Dedifferentiated amniotic fluid mesenchymal stem cell (primary cell): ENCODE measurements around the gene HOXA7.

Source experiments
- DNase-seq: peaks from one replicate; pipeline ENCODE4 v3.0.0-alpha.2; 2016; ENCODE audit errors: extremely low spot score

The HOXA7 gene

DNA sequence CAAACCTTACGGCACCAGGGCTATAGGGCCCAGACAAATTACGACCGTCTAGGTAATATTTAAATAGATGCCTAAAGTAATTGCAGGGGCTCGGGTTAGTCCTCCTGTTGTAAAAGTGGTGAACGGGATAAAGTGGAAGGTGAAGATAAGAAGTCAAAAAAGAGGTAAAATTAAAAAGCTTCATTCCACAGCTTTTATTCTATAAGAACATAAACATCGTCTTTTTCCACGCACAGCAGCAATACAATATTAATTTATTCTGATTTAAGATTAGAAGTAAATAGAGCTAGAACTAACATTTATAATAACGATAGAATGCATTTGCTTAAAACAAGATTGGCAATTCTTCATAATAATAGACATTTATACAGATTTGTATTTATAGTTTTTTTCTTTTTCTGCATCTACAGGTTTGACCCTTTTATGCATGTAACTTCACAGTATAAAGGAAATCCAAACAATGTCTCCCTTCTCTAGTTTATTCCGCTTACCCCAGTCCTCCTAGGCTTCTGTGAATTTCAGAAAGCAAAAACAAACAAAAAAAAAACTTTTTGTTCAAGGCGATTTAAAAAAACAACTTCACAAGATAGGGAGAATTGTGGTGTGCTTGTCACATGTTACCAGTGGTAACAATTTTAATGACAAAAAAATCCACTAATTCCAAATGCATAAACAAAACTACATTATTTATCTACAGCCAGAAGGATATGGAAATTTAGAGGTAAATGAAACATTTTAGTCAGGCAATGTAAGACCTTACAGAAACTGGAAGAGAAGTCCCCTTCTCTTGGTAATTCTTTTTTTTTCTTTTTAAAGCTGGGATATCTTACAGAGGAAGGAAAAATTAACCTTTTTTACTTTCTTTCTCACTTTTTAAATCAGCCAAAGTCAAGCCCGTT lies 14.2 kb upstream of the HOXA7 start:
- DNase-seq = no peak

DNA sequence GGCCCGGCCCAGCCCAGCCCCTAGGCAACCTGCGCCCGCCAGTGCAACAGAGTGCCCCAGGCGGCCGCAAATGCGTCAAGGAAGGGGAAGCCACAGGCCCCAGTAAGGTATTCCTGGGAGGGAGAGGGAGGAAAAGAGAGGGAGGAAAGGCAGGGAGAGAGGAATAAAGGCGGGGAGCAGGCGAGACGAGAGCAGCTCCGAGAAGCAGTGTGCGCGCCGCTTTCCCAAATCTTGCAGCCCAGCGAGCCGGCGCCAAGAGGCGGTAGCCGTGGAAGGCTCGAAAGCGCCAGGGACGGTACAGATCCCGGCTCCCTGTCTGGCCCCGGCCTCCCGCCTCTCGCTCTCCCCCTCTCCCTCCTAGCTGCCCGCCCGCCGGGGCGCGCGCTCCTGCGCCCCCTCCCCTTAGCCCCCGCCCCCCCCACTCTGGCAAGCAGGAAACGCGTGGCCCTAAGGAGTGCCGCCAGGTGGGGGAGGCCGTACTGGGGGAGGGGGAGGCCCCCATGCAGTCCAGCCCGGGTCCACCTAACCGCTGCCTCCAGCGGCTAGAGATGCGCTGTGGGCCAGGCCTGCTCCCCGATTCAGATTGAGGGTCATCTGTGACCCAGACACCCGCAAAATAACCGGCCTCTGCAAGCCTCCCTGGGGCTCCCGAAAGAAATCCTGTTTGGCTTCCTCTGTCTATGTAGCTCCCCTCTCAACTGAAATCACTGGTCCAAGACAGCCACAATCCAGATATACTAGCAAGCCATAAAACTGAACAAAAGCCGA lies 13.4 kb upstream of the HOXA7 start:
- DNase-seq = no peak

DNA sequence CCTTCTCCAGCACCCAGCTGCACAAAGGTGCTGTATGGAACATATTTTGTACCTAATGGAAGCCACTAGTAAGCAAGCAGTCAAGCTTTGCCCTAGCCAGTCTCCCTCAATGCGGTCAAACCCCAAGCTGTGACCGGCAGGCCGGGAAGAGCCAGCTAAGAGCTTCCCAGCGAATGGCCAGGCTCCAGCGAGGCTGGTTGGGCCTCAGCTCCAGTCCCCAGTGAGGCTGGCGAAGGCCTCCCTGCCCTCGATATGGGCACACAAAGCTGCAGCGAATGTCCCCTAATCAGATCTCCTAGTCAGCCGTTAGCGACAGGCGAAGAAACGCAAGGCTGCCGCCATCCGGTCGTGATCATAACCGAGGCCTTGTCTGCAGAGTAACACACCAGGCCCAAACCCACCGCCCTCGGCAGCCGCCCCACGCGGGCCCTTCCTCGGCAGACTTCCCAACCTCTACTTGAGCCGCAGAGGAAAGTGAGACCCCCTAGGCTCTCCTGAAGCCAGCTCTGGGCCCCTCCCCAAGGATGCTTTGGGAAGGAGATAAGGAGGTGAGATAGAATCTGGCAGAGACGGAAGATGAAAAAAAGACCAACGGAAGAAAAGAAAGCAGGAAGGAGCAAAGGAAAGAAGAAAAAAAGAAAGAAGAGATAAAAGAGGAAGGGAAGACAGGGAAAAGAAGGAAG lies 11.9 kb upstream of the HOXA7 start:
- no peak for DNase-seq

DNA sequence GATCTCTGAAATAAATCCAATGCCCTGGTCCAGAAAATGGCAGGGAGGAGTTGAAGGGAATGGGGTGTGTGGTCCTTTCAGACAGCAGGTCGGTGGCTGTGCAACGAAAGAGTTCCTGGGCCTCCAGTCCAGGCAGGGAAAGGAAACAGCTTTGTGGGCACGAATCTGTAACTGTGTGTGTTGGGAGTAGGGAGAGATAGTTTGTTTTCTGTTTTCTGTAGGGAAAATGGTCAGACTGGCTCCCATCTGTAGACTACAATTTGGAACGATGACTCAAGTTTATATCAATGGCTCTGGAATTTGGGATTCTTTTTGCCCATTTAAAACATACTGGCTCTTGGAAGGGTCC lies 11.4 kb upstream of the HOXA7 start:
- no peak for DNase-seq

DNA sequence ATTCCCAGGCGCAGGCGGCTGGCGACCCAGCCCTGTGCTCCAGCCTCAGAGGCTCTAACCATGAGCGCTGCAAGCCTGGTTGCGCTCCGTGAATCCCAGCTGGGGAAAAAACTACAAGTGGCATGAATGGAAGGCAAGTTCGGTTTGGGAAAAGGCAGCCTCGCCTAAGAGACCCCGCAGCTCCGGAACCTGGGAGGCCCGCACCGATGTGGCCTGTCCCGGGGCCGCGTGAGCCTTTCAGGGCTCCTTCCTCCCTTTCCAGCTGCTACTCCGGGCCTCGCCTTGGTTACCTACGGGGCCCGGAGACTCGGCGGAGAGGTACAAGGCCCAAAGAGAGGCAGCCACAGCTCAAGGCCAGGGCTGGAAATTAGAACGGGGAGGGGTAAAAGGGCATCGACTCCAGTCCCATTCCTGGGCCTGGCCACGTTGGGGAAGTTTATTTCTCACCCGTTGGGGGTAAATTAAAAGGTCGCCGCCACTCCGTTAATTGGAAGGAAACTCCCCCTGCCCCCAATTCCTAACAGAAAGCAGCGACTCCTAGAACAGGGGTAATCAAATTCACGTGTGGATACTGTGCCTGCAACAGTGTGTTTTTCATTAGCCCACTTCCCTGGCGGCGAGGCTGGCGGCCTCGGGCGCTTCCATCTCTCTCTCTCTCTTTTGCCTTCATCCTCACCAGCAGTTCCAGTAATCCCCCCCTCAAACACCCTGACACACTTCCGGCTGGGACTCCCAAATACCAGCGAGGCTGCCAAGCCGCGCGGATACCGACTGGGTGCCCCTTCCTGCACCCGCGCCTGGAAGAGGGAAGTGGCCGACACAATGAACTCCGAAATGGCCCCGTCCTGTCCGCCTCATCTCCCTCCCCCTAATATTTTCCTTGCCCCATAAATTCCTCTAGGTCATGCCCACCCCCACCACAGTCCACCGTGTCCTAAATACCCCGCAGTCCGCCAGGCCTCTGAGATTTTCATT lies 10.3 kb upstream of the HOXA7 start:
- no peak for DNase-seq

DNA sequence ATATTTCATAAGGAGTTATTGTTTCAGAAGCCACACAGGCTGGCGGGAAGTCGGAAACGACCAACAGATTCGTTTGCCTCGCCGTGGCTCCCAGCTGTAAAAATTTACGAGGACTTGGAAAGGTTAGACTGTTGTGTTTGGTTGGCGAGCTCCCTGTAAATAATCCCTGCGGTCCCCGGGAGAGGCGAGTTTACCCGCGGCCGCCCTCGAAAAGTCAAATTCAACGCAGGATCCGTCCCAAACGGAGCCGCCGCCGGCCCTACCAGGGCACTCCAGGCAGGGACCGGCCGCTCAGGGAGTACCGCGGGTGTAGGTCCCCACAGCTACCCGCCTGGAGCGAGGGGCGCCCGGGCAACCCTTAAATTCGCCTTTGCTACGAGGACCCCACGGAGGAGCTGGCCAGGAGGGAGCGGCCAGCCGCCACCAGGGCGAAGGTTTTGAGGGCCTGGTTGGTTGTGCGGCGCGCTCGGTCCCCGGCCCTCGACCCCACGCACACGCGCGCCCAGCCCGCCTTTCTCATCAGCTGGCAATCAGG lies 9.6 kb upstream of the HOXA7 start:
- DNase-seq = no peak

DNA sequence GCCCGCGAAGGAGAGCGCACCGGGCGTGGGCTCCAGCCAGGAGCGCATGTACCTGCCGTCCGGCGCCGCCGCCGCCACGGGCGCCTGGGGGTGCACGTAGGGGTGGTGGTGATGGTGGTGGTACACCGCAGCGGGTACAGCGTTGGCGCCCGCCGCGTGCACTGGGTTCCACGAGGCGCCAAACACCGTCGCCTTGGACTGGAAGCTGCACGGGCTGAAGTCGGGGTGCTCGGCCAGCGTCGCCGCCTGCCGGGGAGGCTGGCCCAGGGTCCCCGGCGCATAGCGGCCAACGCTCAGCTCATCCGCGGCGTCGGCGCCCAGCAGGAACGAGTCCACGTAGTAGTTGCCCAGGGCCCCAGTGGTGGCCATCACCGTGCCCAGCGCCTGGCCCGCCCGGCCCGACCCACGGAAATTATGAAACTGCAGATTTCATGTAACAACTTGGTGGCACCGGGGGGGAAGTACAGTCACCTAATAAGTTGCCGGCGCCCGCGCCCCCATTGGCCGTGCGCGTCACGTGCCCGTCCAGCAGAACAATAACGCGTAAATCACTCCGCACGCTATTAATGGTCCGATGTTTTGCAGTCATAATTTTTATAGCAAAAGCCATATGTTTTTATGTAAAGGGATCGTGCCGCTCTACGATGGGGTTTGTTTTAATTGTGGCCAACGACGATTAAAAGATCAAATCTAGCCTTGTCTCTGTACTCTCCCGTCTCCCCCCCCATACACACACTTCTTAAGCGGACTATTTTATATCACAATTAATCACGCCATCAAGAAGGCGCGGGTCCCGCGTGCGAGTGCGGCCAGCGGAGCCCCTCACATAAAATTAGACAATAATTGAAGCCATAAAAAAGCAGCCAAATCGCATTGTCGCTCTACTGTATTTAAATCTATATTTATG lies 8.9 kb upstream of the HOXA7 start, which contains the start of gene HOXA9:
TSS of gene HOXA9 (minus strand) at position 449 of the 907 bp plus-strand sequence. CDS start at position 369, 80 bp downstream.
- no peak for DNase-seq

DNA sequence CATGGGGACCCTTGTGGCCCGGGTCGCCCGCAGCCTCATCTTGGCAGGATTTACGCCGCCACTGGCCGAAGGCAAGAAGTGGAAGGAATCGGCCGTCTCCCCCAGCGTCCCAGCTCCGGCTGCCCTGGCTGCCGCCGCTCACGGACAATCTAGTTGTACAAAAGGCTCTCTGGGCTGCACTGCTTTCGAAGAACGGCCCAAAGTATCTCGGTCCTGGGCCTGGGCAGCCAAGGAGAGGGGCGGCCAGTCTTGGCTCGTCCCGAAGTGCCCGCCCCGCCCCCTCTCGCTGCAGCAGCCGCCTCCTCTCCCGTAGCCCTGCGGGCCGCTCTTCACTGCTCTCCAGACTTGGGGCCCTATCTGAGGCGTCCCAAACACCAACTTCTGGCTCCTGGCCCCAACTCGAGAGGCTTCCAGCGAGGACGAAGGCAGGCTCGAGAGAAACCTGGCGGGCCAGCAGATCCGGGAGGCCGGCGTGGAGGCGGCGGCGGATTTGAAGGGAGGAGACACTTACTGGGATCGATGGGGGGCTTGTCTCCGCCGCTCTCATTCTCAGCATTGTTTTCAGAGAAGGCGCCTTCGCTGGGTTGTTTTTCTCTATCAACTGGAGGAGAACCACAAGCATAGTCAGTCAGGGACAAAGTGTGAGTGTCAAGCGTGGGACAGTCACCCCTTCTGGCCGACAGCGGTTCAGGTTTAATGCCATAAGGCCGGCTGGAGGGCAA lies 8.1 kb upstream of the HOXA7 start:
- no peak for DNase-seq

DNA sequence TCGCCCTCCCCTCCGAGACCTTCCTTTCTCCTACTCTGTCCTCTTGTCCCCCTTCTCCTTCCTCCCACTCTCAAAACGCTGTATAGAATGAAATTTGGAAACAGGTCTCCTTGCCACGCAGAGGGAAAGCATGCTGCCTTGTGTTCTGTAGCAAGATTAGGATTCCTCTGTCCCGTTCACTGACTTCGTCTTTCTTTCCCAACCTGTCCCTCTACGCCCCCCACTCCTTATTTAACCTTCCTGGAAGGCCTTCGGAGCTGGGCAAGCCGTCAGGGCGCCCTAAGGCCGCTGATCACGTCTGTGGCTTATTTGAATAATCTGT lies 7.5 kb upstream of the HOXA7 start:
- DNase-seq = no peak

DNA sequence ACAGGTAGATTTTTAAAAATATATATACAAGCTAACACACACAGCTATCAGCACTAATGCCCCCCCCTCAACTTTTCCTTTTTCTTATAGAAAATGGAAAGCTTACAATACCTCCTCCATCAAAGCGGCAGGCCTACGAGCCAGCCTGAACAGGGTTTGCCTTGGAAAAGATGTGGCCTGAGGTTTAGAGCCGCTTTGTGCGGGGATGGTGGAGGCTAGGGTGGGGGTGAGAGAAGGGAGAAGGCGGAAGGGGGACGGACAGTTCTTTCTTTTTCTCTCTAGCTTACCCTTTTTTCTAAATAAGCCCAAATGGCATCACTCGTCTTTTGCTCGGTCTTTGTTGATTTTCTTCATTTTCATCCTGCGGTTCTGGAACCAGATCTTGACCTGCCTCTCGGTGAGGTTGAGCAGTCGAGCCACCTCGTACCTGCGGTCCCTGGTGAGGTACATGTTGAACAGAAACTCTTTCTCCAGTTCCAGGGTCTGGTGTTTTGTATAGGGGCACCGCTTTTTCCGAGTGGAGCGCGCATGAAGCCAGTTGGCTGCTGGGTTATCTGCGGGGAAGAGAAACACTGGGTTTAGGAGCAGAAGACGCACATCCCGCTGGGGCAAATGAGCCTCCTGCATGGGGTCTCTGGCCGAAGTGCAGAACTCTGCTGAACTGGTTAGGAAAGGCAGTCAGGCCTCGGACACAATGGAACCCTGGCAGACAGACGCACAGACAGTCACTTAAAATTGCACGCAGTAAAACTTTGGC lies 7.0 kb upstream of the HOXA7 start:
- DNase-seq = no peak

DNA sequence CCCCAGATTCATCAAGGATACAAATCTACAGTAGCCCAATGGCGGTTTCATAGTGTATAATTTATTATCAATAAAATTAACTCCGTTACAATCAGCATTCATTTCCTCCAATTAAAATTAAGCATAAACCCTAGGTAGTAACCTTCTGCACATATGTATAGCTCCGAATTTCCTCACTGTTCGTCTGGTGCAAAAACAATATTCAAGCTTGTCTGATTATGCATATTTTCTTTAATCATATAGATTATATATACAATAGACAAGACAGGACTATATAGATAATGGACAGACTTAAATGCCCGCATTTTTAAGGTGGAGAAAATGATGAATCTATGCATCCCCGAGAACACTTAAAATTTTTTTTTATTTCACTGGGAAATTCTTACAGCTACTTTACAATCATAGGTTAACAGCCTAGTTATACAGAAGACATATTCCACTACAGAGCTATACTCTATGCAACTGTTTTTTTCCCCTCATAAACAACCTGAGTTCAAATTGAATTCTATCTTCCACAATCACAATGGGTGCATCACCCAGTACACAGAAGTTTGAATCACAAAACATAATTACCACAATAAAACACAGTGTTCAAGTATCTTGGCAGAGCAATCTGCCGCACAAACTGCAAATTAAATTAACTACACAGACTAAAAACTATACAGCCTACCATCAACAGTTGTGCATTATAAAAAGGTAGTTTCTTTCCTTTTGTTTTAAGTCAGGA lies 6.2 kb upstream of the HOXA7 start:
- no peak for DNase-seq

DNA sequence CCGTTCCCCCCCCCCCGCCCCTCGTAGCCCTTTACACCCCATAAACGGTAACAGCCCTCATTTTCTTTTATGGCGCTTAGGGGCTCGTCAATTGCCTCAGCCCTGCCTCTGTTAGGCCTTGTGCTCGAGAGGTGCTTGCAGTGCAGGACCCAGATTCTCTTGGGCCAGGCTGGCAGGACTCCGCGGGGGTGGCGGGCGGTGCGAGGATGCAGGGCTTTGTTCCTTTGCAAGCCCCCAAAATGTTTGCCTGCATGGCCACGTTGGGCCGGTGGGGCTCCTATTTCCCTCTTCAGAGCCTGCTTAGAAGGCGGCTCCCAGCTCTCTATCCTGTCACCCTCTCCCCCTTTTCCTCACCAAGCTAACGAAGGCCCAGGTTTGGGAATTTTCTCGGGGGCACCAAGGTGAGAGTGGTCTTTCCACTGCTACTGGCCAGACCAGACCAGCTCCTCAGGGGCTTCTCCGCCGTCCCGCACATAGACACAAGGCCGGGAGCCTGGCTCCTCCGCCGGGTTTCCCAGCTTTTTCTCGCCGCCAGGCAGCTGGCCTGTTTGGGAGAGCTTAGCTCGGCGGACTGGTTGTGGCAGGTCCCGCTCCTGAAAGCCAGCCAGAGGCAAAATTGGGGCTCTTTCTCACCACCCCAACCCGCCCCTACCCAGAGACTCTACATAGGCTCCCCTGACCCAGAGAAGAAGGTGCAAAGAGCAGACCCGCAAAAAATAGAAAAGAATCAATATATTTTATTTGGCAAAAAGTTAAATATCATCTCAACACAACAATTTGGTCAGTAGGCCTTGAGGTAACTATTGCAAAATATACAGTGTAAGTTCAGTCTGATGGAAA lies 5.5 kb upstream of the HOXA7 start:
- DNase-seq = no peak

DNA sequence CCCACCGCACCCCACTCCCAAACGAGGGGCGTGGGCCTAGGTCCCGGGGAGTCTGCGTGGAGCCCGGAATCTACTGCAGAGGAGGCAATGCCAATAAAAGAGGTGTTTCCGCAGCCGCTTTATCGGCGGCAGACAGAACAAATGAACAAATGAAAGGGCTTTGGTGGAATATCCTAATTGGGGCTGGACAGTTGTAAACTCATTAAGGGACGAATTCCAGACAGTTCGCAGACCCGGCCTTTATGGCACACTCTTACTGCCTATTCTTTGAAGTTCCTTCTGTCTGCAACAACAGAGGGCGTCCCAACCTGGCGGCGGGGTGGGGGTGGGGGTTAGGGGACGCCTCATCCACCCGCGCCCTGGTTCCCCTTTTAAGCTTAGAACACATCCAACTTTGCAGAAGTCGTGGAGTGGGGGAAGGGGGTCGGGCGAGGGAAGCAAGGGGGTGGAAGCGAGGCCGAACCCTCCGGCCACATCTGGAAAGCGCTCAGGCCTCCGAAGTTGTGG lies 4.8 kb upstream of the HOXA7 start:
- DNase-seq = no peak

DNA sequence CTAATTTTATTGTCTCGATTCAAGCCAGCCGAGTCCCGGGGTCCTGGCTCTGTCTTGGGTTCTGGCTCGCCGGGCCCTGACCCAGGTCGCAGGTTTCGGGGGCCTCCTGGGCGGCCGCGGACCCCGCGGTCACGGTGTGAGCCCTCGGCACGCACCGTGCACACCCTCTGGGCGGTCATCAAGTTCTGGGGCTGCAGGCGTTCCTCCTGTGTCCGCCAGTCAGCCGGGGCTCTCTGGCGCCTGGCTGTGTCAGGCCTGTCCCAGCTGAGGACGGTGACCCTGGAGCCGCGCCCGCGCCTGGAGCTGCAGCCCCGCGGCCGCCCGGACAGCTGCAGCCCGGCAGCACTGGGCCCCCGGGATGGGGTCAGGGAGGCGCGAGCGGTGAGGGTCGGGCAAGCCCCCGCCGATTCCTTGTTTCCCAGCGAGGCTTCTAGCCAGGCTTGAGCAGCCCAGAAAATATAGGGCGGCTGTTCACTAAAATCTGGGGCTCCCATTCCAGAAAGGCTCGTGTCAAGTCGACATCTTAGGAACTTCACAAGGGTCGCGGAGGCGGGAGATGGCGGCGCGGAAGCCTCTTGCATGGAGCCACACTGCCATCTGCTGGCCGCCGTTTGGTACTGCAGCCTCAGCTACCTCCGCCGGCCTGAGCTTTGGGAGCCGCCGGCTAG lies 4.2 kb upstream of the HOXA7 start:
- peak; percentile 25 for DNase-seq

DNA sequence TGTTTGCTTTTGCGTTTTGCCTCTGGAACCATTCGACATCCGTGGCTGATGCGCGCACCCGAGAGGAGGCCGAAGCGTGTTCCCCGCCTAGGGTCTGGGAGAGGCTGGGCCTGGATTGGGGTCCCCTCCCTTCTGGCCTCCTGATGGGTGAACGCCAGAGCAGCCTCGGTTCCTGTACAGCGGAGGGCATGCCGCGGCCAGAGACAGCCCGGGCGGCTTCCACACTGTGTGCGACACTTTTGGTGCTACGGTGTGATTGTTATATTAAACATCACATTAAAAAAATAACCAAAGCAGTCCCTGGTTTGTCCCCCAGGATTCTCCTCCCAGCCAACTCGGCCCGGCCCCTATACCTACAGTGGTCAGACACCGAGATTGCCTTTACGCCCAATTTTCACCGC lies 3.7 kb upstream of the HOXA7 start:
- DNase-seq = no peak
